SU-DHL-6 (cell line): ENCODE measurements around the gene HOOK2.

Experiments used
- EZH2phosphoT487 ChIP-seq: fragments of 200-600 bp; sonication (generic), shearing (Covaris generic); conservative IDR thresholded peaks from 2 replicates; pipeline ENCODE4 v1.6.1; 2018; ENCODE audit warnings: mild to moderate bottlenecking, antibody characterized with exemption, low read length, moderate library complexity, mixed read lengths
- TF ChIP-seq, protein P1 (sequence below): fragments of 200-600 bp; sonication (generic); IDR thresholded peaks from one replicate; pipeline ENCODE4 v1.5.1; 2017; ENCODE audit warnings: antibody characterized with exemption, mild to moderate bottlenecking, low read length, moderate library complexity; ENCODE audit not compliant: insufficient read depth, poor library complexity, severe bottlenecking

DNA sequence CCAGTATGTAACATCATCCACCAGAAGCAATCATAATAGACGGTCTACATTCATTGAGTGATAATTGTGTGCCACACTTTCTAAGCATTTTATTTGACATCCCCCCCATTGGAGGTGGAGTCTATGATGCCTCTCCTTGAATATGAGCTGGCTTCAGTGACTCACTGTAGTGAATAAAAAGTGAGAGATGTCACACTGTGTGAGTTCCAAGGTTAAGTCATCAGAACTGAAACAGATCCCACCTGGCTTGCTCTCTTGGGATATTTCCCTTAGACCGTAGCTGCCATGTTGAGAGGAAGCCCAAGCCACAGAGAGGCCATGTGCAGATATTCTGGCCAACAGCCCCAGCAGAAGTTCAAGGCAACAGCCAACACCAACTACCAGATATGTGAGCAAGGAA, 46.4 kb upstream of the HOOK2 start:
- TF ChIP-seq, protein P1, sequence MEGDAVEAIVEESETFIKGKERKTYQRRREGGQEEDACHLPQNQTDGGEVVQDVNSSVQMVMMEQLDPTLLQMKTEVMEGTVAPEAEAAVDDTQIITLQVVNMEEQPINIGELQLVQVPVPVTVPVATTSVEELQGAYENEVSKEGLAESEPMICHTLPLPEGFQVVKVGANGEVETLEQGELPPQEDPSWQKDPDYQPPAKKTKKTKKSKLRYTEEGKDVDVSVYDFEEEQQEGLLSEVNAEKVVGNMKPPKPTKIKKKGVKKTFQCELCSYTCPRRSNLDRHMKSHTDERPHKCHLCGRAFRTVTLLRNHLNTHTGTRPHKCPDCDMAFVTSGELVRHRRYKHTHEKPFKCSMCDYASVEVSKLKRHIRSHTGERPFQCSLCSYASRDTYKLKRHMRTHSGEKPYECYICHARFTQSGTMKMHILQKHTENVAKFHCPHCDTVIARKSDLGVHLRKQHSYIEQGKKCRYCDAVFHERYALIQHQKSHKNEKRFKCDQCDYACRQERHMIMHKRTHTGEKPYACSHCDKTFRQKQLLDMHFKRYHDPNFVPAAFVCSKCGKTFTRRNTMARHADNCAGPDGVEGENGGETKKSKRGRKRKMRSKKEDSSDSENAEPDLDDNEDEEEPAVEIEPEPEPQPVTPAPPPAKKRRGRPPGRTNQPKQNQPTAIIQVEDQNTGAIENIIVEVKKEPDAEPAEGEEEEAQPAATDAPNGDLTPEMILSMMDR: no peak
- no peak for TF ChIP-seq EZH2phosphoT487
